Spleen (tissue), 11 donors: ENCODE data around the gene SETBP1. TPM values are rescaled to one million over a fixed set of nuclear protein-coding genes. Genes with fewer than 3 reads are reported as not detected.

ENCODE experiments used
- DNase-seq: peaks from one replicate; pipeline ENCODE4 v3.0.0-alpha.2; 2020
- H3K27ac ChIP-seq, 8 donors: fragments of 200-600 bp; sonication (generic) in 7 of 8; 1 replicate in 4 of 8; 2 replicates in 4 of 8; pipeline versions ENCODE4 v1.5.0 to v1.8.0; 2016 to 2021; ENCODE audit warnings: inconsistent platforms in 4 of 8, mild to moderate bottlenecking in 4 of 8, moderate library complexity in 1 of 8
- H3K27me3 ChIP-seq, 7 donors: fragments of 200-600 bp; sonication (generic) in 6 of 7; replicated peaks in 1 of 7; 1 replicate in 4 of 7; 2 replicates in 3 of 7; pipeline versions ENCODE4 v1.5.0 to v1.8.0; 2016 to 2021; ENCODE audit warnings: inconsistent platforms in 3 of 7, mild to moderate bottlenecking in 1 of 7
- H3K36me3 ChIP-seq, 6 donors: fragments of 200-600 bp; sonication (generic) in 5 of 6; 1 replicate in 4 of 6; 2 replicates in 2 of 6; pipeline versions ENCODE4 v1.5.0 to v1.8.0; 2016 to 2021; ENCODE audit warnings: inconsistent platforms in 2 of 6
- H3K4me1 ChIP-seq, 6 donors: fragments of 200-600 bp; sonication (generic) in 5 of 6; 1 replicate in 3 of 6; 2 replicates in 3 of 6; pipeline versions ENCODE4 v1.5.0 to v1.8.0; 2016 to 2021; ENCODE audit warnings: inconsistent platforms in 3 of 6
- H3K4me3 ChIP-seq, 8 donors: fragments of 200-600 bp; sonication (generic) in 7 of 8; 1 replicate in 4 of 8; 2 replicates in 4 of 8; pipeline versions ENCODE4 v1.5.0 to v1.8.0; 2016 to 2021; ENCODE audit warnings: inconsistent platforms in 4 of 8, mild to moderate bottlenecking in 4 of 8, moderate library complexity in 2 of 8
- H3K9me3 ChIP-seq, 8 donors: fragments of 200-600 bp; sonication (generic) in 7 of 8; 1 replicate in 4 of 8; 2 replicates in 4 of 8; pipeline versions ENCODE4 v1.5.0 to v1.8.0; 2016 to 2021; ENCODE audit warnings: inconsistent platforms in 4 of 8
- CTCF ChIP-seq, 11 experiments: fragments of 200-600 bp in 7 of 11; fragments of 450-650 bp in 4 of 11; sonication (generic) in 4 of 11; IDR thresholded peaks in 8 of 11; conservative IDR thresholded peaks in 3 of 11; 1 replicate in 7 of 11; 2 replicates in 4 of 11; pipeline versions ENCODE4 v1.4.0 to v1.8.0; 2016 to 2021; ENCODE audit warnings: antibody characterized with exemption in 11 of 11, inconsistent platforms in 4 of 11, mild to moderate bottlenecking in 1 of 11
- POLR2A ChIP-seq, 3 donors: fragments of 450-650 bp; IDR thresholded peaks; one replicate each; pipeline ENCODE4 v1.5.1; 2017; ENCODE audit warnings: antibody characterized with exemption in 3 of 3, mild to moderate bottlenecking in 1 of 3
- POLR2AphosphoS5 ChIP-seq, 3 donors: sonication (generic); formaldehyde crosslinking; IDR thresholded peaks; one replicate each; pipeline ENCODE4 v1.5.1; 2017; ENCODE audit warnings: antibody characterized with exemption in 3 of 3
- WGBS, 5 donors: extraction: QIAGEN DNeasy Blood & Tissue Kit in 3 of 5; methylation state at CpG; one replicate each; pipeline versions ENCODE4 v1.1.5 to v1.1.7; 2013 to 2018; 5-methylcytosine and 5-hydroxymethylcytosine counted together
- intact Hi-C: fragments of 100-400 bp; cut with DNase I; formaldehyde crosslinking; loops from one replicate; pipeline ENCODE4 v1.15.0; 2023; ENCODE audit warnings: low total_unique reads
- polyA plus RNA-seq, 3 donors: library from polyadenylated mRNA; stranded (reverse); fragments of 200-250 nt; gene quantifications; one replicate each; pipeline ENCODE4 v1.2.1, GENCODE V29; 2013
- total RNA-seq, 7 donors: library from RNA; depleted of rRNA in 3 of 7; stranded (reverse); fragments of >200 nt in 3 of 7; fragmentation: NEBNext Ultra II Directional in 4 of 7; extraction: Animal tissue kit (Norgen Biotek cat#: 25700) in 4 of 7; gene quantifications; one replicate each; pipeline versions ENCODE4 v1.1.0 to v1.2.1, GENCODE V29; 2016 to 2021
- donor health status: healthy with polysubstance abuse.
- donor health status: DM: no; HTN: no; CAD: no; lungs with moderate emphysema.
- donor health status: DM: no; HTN: no; CAD: no.
- donor health status: Bipolar disorder and iron deficiency.
- donor health status: healthy.
- donor health status: DM: no; HTN: no; CAD: no.
- donor health status: DM: yes; HTN: yes; CAD: no.

SETBP1 gene
- total and polyA plus RNA-seq, 10 donors = 2.0 to 50.7 (median 33.1) TPM

GRCh38 chr18:45068400-45069094 is 387.9 kb downstream of the SETBP1 start:
- DNase-seq = no peak
- Histone ChIP-seq H3K4me3 (no peak overlapping the region), H3K4me1 (peaks cover 0 to 28% (median 13%) of the 10 kb centered on the region in 6 donors), H3K36me3 (peaks cover 0 to 8% (median 5%) of the 10 kb centered on the region in 6 donors), H3K27ac (no peak overlapping the region), H3K9me3 (no peaks in the 10 kb centered on the region), H3K27me3 (no peaks in the 10 kb centered on the region)
- intact Hi-C loops = no loop called here
- TF ChIP-seq CTCF (IDR thresholded peaks at IDR 0.05 in 8 of 11, conservative IDR thresholded peaks at IDR 0.05 in 3 of 11) (no peak), POLR2A (IDR thresholded peaks at IDR 0.05) (no peak)
- WGBS, 5 donors = 85 to 90% (median 87%) methylated on average over 2 of the region's 2 CpGs

- H3K4me1 ChIP-seq = peaks cover 0 to 28% (median 13%) of the 10 kb centered on the region in 6 donors
- WGBS, 5 donors = 92 to 100% (median 94%) methylated on average over 1 of the region's 1 CpG
Observed at GRCh38 chr18:45069546-45069945, 388.9 kb downstream of the SETBP1 start.

GRCh38 chr18:45071956-45072355 is 391.3 kb downstream of the SETBP1 start:
- Histone ChIP-seq H3K9me3 (no peaks in the 10 kb centered on the region), H3K27ac (no peak overlapping the region), H3K36me3 (no peaks in the 10 kb centered on the region), H3K27me3 (no peaks in the 10 kb centered on the region), H3K4me3 (no peak overlapping the region), H3K4me1 (peaks cover 0 to 9% (median 2%) of the 10 kb centered on the region in 6 donors)
- no peak for DNase-seq
- 43 to 88% (median 62%) methylated on average over 3 of the region's 3 CpGs for WGBS, 5 donors
- no peak for TF ChIP-seq POLR2A (IDR thresholded peaks at IDR 0.05)
- intact Hi-C loops = no loop called here

More at GRCh38 chr18:45069546-45069945, 388.9 kb downstream of the SETBP1 start:
- intact Hi-C loops = no loop called here
- Histone ChIP-seq H3K4me3 (no peak overlapping the region), H3K27me3 (no peaks in the 10 kb centered on the region), H3K27ac (no peak overlapping the region), H3K36me3 (no peaks in the 10 kb centered on the region), H3K9me3 (no peaks in the 10 kb centered on the region)
- no peak for DNase-seq
- TF ChIP-seq POLR2A (IDR thresholded peaks at IDR 0.05) = no peak
- TF ChIP-seq POLR2AphosphoS5 (IDR thresholded peaks at IDR 0.05) = no peak
- TF ChIP-seq CTCF (IDR thresholded peaks at IDR 0.05 in 8 of 11, conservative IDR thresholded peaks at IDR 0.05 in 3 of 11) = no peak

- Histone ChIP-seq H3K27me3 (no peaks in the 10 kb centered on the region), H3K4me3 (no peak overlapping the region), H3K36me3 (no peaks in the 10 kb centered on the region), H3K4me1 (no peaks in the 10 kb centered on the region), H3K27ac (no peak overlapping the region), H3K9me3 (no peaks in the 10 kb centered on the region)
- intact Hi-C loops = no loop called here
- TF ChIP-seq POLR2AphosphoS5 (IDR thresholded peaks at IDR 0.05) (no peak), CTCF (IDR thresholded peaks at IDR 0.05 in 8 of 11, conservative IDR thresholded peaks at IDR 0.05 in 3 of 11) (no peak), POLR2A (IDR thresholded peaks at IDR 0.05) (no peak)
- DNase-seq = no peak
Observed at GRCh38 chr18:45073556-45073955, 392.9 kb downstream of the SETBP1 start.
